ENCODE results near the gene CORO2B. TPM values are rescaled to one million over a fixed set of nuclear protein-coding genes. Genes with fewer than 3 reads are reported as not detected.
"Not testable (repeated sequence)": the region's sequence is repeated elsewhere in the genome, so short reads cannot be mapped to it uniquely, and the experiment has no call there.

The CORO2B gene
- total and polyA plus RNA-seq, 5 donors, result 5.8 to 13.7 (median 11.1) TPM

DNA sequence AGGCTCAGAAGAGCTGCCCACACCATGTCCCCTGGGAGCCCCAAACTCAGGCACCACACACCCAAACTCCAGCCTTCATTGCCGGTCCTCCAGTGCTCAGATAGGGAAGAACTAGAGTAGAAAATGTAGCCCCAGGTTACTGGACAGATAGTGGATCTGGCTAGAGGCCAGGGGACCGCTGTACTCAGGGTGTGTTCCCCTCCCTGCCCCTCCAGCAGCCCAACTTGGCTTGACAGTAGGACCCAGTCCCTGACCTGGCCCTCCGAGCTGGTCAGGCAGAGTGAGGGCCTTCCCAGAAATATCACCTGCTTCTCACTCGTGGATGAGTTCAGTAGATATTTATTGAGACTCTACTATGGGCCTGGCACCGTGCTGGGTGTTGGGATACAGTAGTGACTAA lies 100.0 kb downstream of the CORO2B start:
- intact Hi-C loops (cut with DNase I), result loop anchor here in 1 of 4 donors (10.0 kb wide), 1 partner anchor 196 kb away; no protein-coding TSS in a partner anchor
- no peak overlapping the region for H3K27ac ChIP-seq (ENCODE audit: low read length)
- WGBS, result 87% methylated on average over 5 of the region's 5 CpGs
- no peak overlapping the region for H3K4me3 ChIP-seq (ENCODE audit: low read length)
- ATAC-seq (no peak), DNase-seq (no peak)
- no peaks in the 10 kb centered on the region for H3K9me3 ChIP-seq (ENCODE audit: control insufficient read depth, low read length)
- no peaks in the 10 kb centered on the region for H3K4me1 ChIP-seq (ENCODE audit: control insufficient read depth, insufficient read depth, low read length)
- H3K27me3 ChIP-seq (ENCODE audit: control insufficient read depth, insufficient read depth), result no peaks in the 10 kb centered on the region

DNA sequence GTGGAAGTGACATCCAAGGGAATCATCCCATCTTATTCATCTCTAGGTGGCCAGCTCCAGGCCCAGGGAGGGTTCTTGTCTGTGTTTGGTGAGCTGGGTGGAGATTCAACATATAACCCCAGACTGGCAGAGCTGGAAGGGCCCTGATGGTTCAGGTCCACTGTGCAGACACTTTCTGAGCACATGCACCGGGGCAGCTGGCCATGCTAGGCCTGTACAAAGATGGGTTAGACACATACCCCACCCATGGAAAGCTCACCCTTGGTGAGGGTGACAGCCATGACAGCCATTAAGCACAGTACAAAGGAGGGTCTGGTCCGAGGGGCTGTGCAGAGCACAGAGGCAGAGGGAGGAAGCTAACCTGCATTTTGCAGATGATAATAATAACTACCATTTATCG lies 100.4 kb downstream of the CORO2B start:
- DNase-seq (no peak), ATAC-seq (no peak)
- Histone ChIP-seq H3K4me1 (ENCODE audit: control insufficient read depth, insufficient read depth, low read length) (no peaks in the 10 kb centered on the region), H3K9me3 (ENCODE audit: control insufficient read depth, low read length) (no peaks in the 10 kb centered on the region), H3K27me3 (ENCODE audit: control insufficient read depth, insufficient read depth) (no peaks in the 10 kb centered on the region), H3K4me3 (ENCODE audit: low read length) (no peak overlapping the region), H3K27ac (ENCODE audit: low read length) (no peak overlapping the region)
- intact Hi-C loops (cut with DNase I), result loop anchor here in 1 of 4 donors (10.0 kb wide), 1 partner anchor 196 kb away; no protein-coding TSS in a partner anchor
- 88% methylated on average over 3 of the region's 3 CpGs for WGBS

DNA sequence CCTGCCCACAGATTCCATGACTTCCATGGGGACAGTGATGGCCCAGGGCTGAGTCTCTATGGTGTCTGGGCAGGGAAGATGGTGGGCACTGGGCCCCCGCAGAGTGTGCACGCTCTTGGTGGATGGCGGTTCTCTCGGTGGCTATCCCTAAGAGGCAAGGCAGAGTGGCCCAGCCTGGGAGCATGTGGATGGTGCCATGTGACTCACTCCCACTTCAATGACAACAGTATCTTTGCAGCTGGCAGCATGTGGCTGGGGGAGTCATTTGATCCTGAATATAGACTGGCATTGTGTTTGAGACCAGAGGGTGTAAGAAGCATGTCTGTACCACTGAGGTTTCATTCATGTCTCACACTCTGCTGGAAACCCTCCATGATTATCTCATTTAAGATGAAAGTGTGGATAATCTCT lies 101.2 kb downstream of the CORO2B start:
- Histone ChIP-seq H3K4me3 (ENCODE audit: low read length) (no peak overlapping the region), H3K4me1 (ENCODE audit: control insufficient read depth, insufficient read depth, low read length) (peaks cover 3% of the 10 kb centered on the region), H3K9me3 (ENCODE audit: control insufficient read depth, low read length) (no peaks in the 10 kb centered on the region), H3K27ac (ENCODE audit: low read length) (no peak overlapping the region), H3K27me3 (ENCODE audit: control insufficient read depth, insufficient read depth) (no peaks in the 10 kb centered on the region)
- DNase-seq, result no peak
- no peak for ATAC-seq
- 95% methylated on average over 4 of the region's 4 CpGs for WGBS
- intact Hi-C loops (cut with DNase I), result loop anchor here in 2 of 4 donors (10.0 kb wide), 1 partner anchor 195 kb away; no protein-coding TSS in a partner anchor

DNA sequence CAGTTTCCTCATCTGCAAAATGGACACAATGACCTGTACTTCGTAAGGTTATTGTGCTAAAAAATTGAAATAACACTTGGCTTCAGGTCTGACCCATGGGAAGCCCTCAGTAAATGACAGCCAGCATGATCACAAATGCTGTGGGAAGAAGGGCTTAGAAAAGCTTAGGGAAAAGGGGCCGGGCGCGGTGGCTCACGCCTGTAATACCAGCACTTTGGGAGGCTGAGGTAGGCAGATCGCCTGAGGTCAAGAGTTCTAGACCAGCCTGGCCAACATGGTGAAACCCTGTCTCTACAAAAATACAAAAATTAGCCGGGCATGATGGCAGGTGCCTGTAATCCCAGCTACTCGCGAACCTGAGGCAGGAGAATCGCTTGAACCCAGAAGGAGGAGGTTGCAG lies 102.0 kb downstream of the CORO2B start:
- 97% methylated on average over 10 of the region's 10 CpGs for WGBS
- H3K4me3 ChIP-seq (ENCODE audit: low read length); H3K4me1 ChIP-seq (ENCODE audit: control insufficient read depth, insufficient read depth, low read length); H3K27ac ChIP-seq (ENCODE audit: low read length); H3K9me3 ChIP-seq (ENCODE audit: control insufficient read depth, low read length); H3K27me3 ChIP-seq (ENCODE audit: control insufficient read depth, insufficient read depth); DNase-seq; ATAC-seq: not testable (repeated sequence)
- intact Hi-C loops (cut with DNase I), result loop anchor here in 1 of 4 donors (10.0 kb wide), 1 partner anchor 194 kb away; no protein-coding TSS in a partner anchor

GRCh38 chr15:68681836-68682235 lies 103.0 kb downstream of the CORO2B start:
- intact Hi-C loops (cut with DNase I), result loop anchor here in 1 of 4 donors (10.0 kb wide), 1 partner anchor 193 kb away; no protein-coding TSS in a partner anchor
- peaks cover 3% of the 10 kb centered on the region for H3K4me1 ChIP-seq (ENCODE audit: control insufficient read depth, insufficient read depth, low read length)
- H3K4me3 ChIP-seq (ENCODE audit: low read length), result no peak overlapping the region
- H3K27ac ChIP-seq (ENCODE audit: low read length), result no peak overlapping the region
- no peaks in the 10 kb centered on the region for H3K9me3 ChIP-seq (ENCODE audit: control insufficient read depth, low read length)
- no peaks in the 10 kb centered on the region for H3K27me3 ChIP-seq (ENCODE audit: control insufficient read depth, insufficient read depth)
- ATAC-seq, result no peak
- 71% methylated on average over 2 of the region's 2 CpGs for WGBS
- DNase-seq, result no peak

- peaks cover 3% of the 10 kb centered on the region for H3K4me1 ChIP-seq (ENCODE audit: control insufficient read depth, insufficient read depth, low read length)
- ATAC-seq (no peak), DNase-seq (no peak)
- no peak overlapping the region for H3K4me3 ChIP-seq (ENCODE audit: low read length)
- no peak overlapping the region for H3K27ac ChIP-seq (ENCODE audit: low read length)
- H3K9me3 ChIP-seq (ENCODE audit: control insufficient read depth, low read length), result no peaks in the 10 kb centered on the region
- 68% methylated on average over 5 of the region's 5 CpGs for WGBS
- no peaks in the 10 kb centered on the region for H3K27me3 ChIP-seq (ENCODE audit: control insufficient read depth, insufficient read depth)
- intact Hi-C loops (cut with DNase I), result loop anchor here in 1 of 4 donors (10.0 kb wide), 1 partner anchor 192 kb away; no protein-coding TSS in a partner anchor
Measured at GRCh38 chr15:68682330-68682729, 103.5 kb downstream of the CORO2B start.

DNA sequence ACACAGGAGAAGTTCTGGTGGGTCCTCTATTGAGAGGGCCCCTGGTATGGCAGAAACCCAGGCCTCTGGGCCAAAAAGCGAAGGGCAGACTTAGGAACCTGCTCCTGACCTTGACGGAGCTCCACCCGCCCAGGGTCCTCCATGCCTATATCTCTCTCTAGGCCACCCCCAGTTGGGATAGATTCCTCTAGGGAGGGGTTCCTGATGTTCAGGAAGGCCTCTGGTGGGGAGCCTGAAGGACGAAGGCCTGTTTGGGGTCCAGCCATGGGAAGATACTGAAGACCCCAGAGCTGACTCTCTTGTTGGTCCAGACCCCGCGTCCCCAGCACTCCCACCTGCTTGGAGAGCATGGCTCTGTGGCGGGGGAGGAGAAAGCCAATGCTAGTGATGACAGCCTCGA lies 104.2 kb downstream of the CORO2B start:
- WGBS, result 95% methylated on average over 8 of the region's 8 CpGs
- DNase-seq (no peak), ATAC-seq (no peak)
- Histone ChIP-seq H3K27me3 (ENCODE audit: control insufficient read depth, insufficient read depth) (no peaks in the 10 kb centered on the region), H3K4me1 (ENCODE audit: control insufficient read depth, insufficient read depth, low read length) (peaks cover 3% of the 10 kb centered on the region), H3K9me3 (ENCODE audit: control insufficient read depth, low read length) (no peaks in the 10 kb centered on the region), H3K27ac (ENCODE audit: low read length) (no peak overlapping the region), H3K4me3 (ENCODE audit: low read length) (no peak overlapping the region)
- intact Hi-C loops (cut with DNase I), result loop anchor here in 1 of 4 donors (10.0 kb wide), 1 partner anchor 192 kb away; no protein-coding TSS in a partner anchor

DNA sequence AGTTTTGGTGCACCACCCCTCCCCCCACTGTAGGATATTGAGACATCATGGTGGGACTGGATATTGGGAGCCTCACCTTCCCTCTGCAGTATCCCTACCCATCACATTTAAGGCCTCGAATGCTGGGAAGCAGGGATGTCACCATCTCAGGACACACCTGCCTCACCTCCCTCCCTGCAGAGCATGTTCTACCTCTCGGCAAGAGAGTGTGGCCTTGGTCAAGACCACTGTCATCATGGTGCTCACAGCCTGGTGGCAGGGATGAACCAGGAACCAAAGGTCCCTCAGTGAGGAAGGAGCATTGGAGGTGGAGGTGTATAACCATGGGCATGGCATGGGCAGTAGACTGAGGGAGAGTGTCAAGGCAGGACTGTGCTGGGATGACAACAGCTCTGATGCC lies 104.8 kb downstream of the CORO2B start:
- ATAC-seq (no peak), DNase-seq (no peak)
- intact Hi-C loops (cut with DNase I), result loop anchor here in 1 of 4 donors (10.0 kb wide), 1 partner anchor 191 kb away; no protein-coding TSS in a partner anchor
- peaks cover 3% of the 10 kb centered on the region for H3K4me1 ChIP-seq (ENCODE audit: control insufficient read depth, insufficient read depth, low read length)
- no peak overlapping the region for H3K27ac ChIP-seq (ENCODE audit: low read length)
- H3K27me3 ChIP-seq (ENCODE audit: control insufficient read depth, insufficient read depth), result no peaks in the 10 kb centered on the region
- WGBS, result 96% methylated on average over 2 of the region's 2 CpGs
- no peaks in the 10 kb centered on the region for H3K9me3 ChIP-seq (ENCODE audit: control insufficient read depth, low read length)
- H3K4me3 ChIP-seq (ENCODE audit: low read length), result no peak overlapping the region

GRCh38 chr15:68684476-68684875 lies 105.7 kb downstream of the CORO2B start:
- intact Hi-C loops (cut with DNase I), result loop anchor here in 1 of 4 donors (10.0 kb wide), 1 partner anchor 190 kb away; no protein-coding TSS in a partner anchor
- Histone ChIP-seq H3K4me3 (ENCODE audit: low read length) (no peak overlapping the region), H3K27me3 (ENCODE audit: control insufficient read depth, insufficient read depth) (no peaks in the 10 kb centered on the region), H3K9me3 (ENCODE audit: control insufficient read depth, low read length) (no peaks in the 10 kb centered on the region), H3K27ac (ENCODE audit: low read length) (no peak overlapping the region), H3K4me1 (ENCODE audit: control insufficient read depth, insufficient read depth, low read length) (peaks cover 3% of the 10 kb centered on the region)
- ATAC-seq, result no peak
- no peak for DNase-seq
- WGBS, result 76% methylated on average over 5 of the region's 5 CpGs

DNA sequence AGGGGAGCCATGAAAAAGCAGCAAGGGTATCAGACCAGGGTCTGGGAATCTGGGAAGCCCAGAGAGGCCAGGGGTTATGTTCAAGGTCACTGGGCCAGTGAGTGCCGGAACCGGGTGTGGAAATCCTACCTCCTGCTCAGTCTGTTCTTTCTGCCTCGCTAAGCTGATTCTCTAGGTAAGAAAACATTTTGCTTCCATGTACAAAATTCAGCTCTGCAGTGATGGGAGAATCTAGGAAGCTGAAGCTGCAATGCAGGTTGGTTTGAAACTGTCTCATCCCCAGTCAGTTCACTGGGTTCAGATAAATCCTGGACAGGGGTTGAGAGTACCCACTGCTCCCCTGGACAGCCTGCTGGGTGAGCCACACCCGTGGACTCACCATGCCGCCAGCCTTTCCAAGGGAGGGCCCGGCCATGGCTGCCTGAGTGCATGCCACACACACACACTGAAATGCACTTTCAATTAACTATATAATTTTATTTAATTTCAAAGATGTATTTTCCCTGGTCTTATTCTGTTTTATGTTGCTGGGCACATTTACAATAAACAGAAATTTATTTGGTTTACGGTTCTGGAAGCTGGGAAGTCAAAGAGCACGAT lies 108.4 kb downstream of the CORO2B start:
- no peak overlapping the region for H3K4me3 ChIP-seq (ENCODE audit: low read length)
- no peak for ATAC-seq
- WGBS, result 84% methylated on average over 8 of the region's 8 CpGs
- H3K27me3 ChIP-seq (ENCODE audit: control insufficient read depth, insufficient read depth), result no peaks in the 10 kb centered on the region
- DNase-seq, result no peak
- H3K9me3 ChIP-seq (ENCODE audit: control insufficient read depth, low read length), result no peaks in the 10 kb centered on the region
- peaks cover 3% of the 10 kb centered on the region for H3K4me1 ChIP-seq (ENCODE audit: control insufficient read depth, insufficient read depth, low read length)
- intact Hi-C loops (cut with DNase I), result loop anchor here in 1 of 4 donors (10.0 kb wide), 1 partner anchor 188 kb away; no protein-coding TSS in a partner anchor
- no peak overlapping the region for H3K27ac ChIP-seq (ENCODE audit: low read length)

- intact Hi-C loops (cut with DNase I), result no loop called here
- Histone ChIP-seq H3K27me3 (ENCODE audit: control insufficient read depth, insufficient read depth) (no peaks in the 10 kb centered on the region), H3K4me1 (ENCODE audit: control insufficient read depth, insufficient read depth, low read length) (peaks cover 2% of the 10 kb centered on the region), H3K9me3 (ENCODE audit: control insufficient read depth, low read length) (no peaks in the 10 kb centered on the region), H3K4me3 (ENCODE audit: low read length) (no peak overlapping the region), H3K27ac (ENCODE audit: low read length) (no peak overlapping the region)
- 70% methylated on average over 6 of the region's 6 CpGs for WGBS
- DNase-seq (no peak), ATAC-seq (no peak)
Measured at GRCh38 chr15:68691705-68692104, 112.9 kb downstream of the CORO2B start.

Measured in right cardiac atrium (tissue), 5 donors.